Measurements from ENCODE around the gene NELFB.

GRCh38 chr9:137293094-137293481, 38.0 kb downstream of the NELFB start:
- TF ChIP-seq POLR2A (IDR thresholded peaks at IDR 0.05) = no peak
- TF ChIP-seq CTCF (IDR thresholded peaks at IDR 0.05) = no peak

Measured in thyroid gland (tissue), 4 donors.